ENCODE data around the gene PDPN.

PDPN gene

GRCh38 chr1:13595411-13595810 is 11.8 kb downstream of the PDPN start:
- no peak for TF ChIP-seq CTCF (IDR thresholded peaks at IDR 0.05)
- no peak overlapping the region for H3K4me3 ChIP-seq

GRCh38 chr1:13597166-13597565 is 13.5 kb downstream of the PDPN start:
- Histone ChIP-seq H3K4me3 (no peak overlapping the region), H3K27ac (no peak overlapping the region)
- TF ChIP-seq CTCF (IDR thresholded peaks at IDR 0.05), result no peak
- DNase-seq (ENCODE audit: low spot score), result no peak

More at GRCh38 chr1:13595411-13595810, 11.8 kb downstream of the PDPN start:
- no peak overlapping the region for H3K27ac ChIP-seq
- no peak for DNase-seq (ENCODE audit: low spot score)

GRCh38 chr1:13600762-13601453 is 17.3 kb downstream of the PDPN start:
- no peak overlapping the region for H3K4me3 ChIP-seq
- H3K27ac ChIP-seq, result no peak overlapping the region
- TF ChIP-seq CTCF (IDR thresholded peaks at IDR 0.05), result no peak
- no peak for DNase-seq (ENCODE audit: low spot score)

GRCh38 chr1:13604176-13604575 is 20.5 kb downstream of the PDPN start:
- H3K27ac ChIP-seq, result no peak overlapping the region
- TF ChIP-seq CTCF (IDR thresholded peaks at IDR 0.05), result no peak
- H3K4me3 ChIP-seq, result no peak overlapping the region
- DNase-seq (ENCODE audit: low spot score), result no peak

- no peak overlapping the region for H3K4me3 ChIP-seq
- no peak for TF ChIP-seq CTCF (IDR thresholded peaks at IDR 0.05)
- no peak for DNase-seq (ENCODE audit: low spot score)
- no peak overlapping the region for H3K27ac ChIP-seq
Observed at GRCh38 chr1:13604721-13605120, 21.1 kb downstream of the PDPN start.

- Histone ChIP-seq H3K27ac (no peak overlapping the region), H3K4me3 (no peak overlapping the region)
- no peak for TF ChIP-seq CTCF (IDR thresholded peaks at IDR 0.05)
- DNase-seq (ENCODE audit: low spot score), result no peak
Observed at GRCh38 chr1:13605159-13605558, 21.5 kb downstream of the PDPN start.

GRCh38 chr1:13607002-13607401 is 23.4 kb downstream of the PDPN start:
- H3K4me3 ChIP-seq, result no peak overlapping the region
- DNase-seq (ENCODE audit: low spot score), result no peak
- no peak overlapping the region for H3K27ac ChIP-seq
- TF ChIP-seq CTCF (IDR thresholded peaks at IDR 0.05), result no peak
